Epithelial cell of proximal tubule (primary cell): ENCODE results near the gene RFC1. TPM values are rescaled to one million over a fixed set of nuclear protein-coding genes. Genes with fewer than 3 reads are reported as not detected.
"Not testable (repeated sequence)": the region's sequence is repeated elsewhere in the genome, so short reads cannot be mapped to it uniquely, and the experiment has no call there.

Experiments
- DNase-seq: peaks from one replicate; pipeline ENCODE4 v3.0.0-alpha.2; 2011; ENCODE audit warnings: low read depth
- H3K4me3 ChIP-seq: 2 replicates; pipeline ENCODE4 v1.5.1; 2011; ENCODE audit warnings: low read depth, mild to moderate bottlenecking, low read length
- CTCF ChIP-seq: conservative IDR thresholded peaks from 2 replicates; pipeline ENCODE4 v1.5.1; 2012; ENCODE audit warnings: low read depth, mild to moderate bottlenecking, low read length
- total RNA-seq: library from RNA; depleted of rRNA; stranded (reverse); fragments of >200 nt; gene quantifications from 2 replicates; pipeline ENCODE4 v1.2.3, GENCODE V29; 2015

RFC1 gene
- total RNA-seq, 1 donor from 2014 or later: 39.6 TPM

GRCh38 chr4:39365360-39365759 lies 802 bp downstream of the RFC1 start:
- TF ChIP-seq CTCF: no peak
- no peak for DNase-seq
- H3K4me3 ChIP-seq: peak overlapping the region; percentile 78

GRCh38 chr4:39363773-39364393 lies 2.3 kb downstream of the RFC1 start:
- no peak for DNase-seq
- H3K4me3 ChIP-seq: no peak overlapping the region
- no peak for TF ChIP-seq CTCF

- TF ChIP-seq CTCF: no peak
- DNase-seq: no peak
- no peak overlapping the region for H3K4me3 ChIP-seq
Observed at GRCh38 chr4:39362827-39363226, 3.3 kb downstream of the RFC1 start.

GRCh38 chr4:39360611-39361010 lies 5.6 kb downstream of the RFC1 start:
- DNase-seq, H3K4me3 ChIP-seq: not testable (repeated sequence)

- H3K4me3 ChIP-seq: no peak overlapping the region
- no peak for DNase-seq
- no peak for TF ChIP-seq CTCF
Observed at GRCh38 chr4:39357002-39357401, 9.2 kb downstream of the RFC1 start.

- DNase-seq: no peak
- peak overlapping the region; percentile 46 for H3K4me3 ChIP-seq
- TF ChIP-seq CTCF: no peak
Observed at GRCh38 chr4:39354254-39354552, 12.0 kb downstream of the RFC1 start.

GRCh38 chr4:39353478-39354253 lies 12.5 kb downstream of the RFC1 start:
- H3K4me3 ChIP-seq: peak overlapping the region; percentile 46
- no peak for TF ChIP-seq CTCF
- DNase-seq: no peak

GRCh38 chr4:39353149-39353477 lies 13.0 kb downstream of the RFC1 start:
- H3K4me3 ChIP-seq: peak overlapping the region; percentile 46

More at GRCh38 chr4:39353149-39353477, 13.0 kb downstream of the RFC1 start:
- DNase-seq: not testable (repeated sequence)
